Activated CD4-positive, CD25-positive, alpha-beta regulatory T cell treated with anti-CD3 and anti-CD28 coated beads, Interleukin-2, amount 50 U/mL, for 24 hours (primary cell): ENCODE measurements around the gene RTN4RL1.
A peak's percentile ranks its signal among the peaks of the same experiment; 100 is the strongest.

Experiments
- ATAC-seq, 2 donors: fragments of 150-1000 bp; cut with Tn5 transposase; one replicate each; pipeline ENCODE4 v1.10.0; 2021; ENCODE audit warnings: mild to moderate bottlenecking in 1 of 2, moderate library complexity in 1 of 2

RTN4RL1 gene

GRCh38 chr17:2058586-2059546 is 33.7 kb upstream of the RTN4RL1 start:
- ATAC-seq: no peak

- no peak for ATAC-seq
Measured at GRCh38 chr17:2057760-2058585, 32.8 kb upstream of the RTN4RL1 start.

- ATAC-seq: no peak
Measured at GRCh38 chr17:2057175-2057759, 32.1 kb upstream of the RTN4RL1 start.

- no peak for ATAC-seq
Measured at GRCh38 chr17:2056206-2057174, 31.4 kb upstream of the RTN4RL1 start.

GRCh38 chr17:2055292-2056205 is 30.4 kb upstream of the RTN4RL1 start:
- ATAC-seq: no peak

- ATAC-seq: peak; percentile 68 to 71
Measured at GRCh38 chr17:2054512-2055291, 29.6 kb upstream of the RTN4RL1 start, which contains the start of gene HIC1. Gene HIC1, plus strand, starts transcription at chr17:2055103. Its CDS starts 1,588 bp downstream, at chr17:2056691.

- no peak for ATAC-seq
Measured at GRCh38 chr17:2054262-2054511, 29.1 kb upstream of the RTN4RL1 start.

GRCh38 chr17:2053380-2054261 is 28.5 kb upstream of the RTN4RL1 start:
- peak; percentile 7 to 9 for ATAC-seq

- no peak for ATAC-seq
Measured at GRCh38 chr17:2051933-2052559, 26.9 kb upstream of the RTN4RL1 start.

- ATAC-seq: no peak
Measured at GRCh38 chr17:2051061-2051932, 26.2 kb upstream of the RTN4RL1 start.

- ATAC-seq: peak in 1 of 2 donors; percentile 12
Measured at GRCh38 chr17:2050300-2051060, 25.3 kb upstream of the RTN4RL1 start.

GRCh38 chr17:2049333-2050299 is 24.5 kb upstream of the RTN4RL1 start:
- ATAC-seq: peak; percentile 63 to 66

GRCh38 chr17:2048805-2049204 is 23.7 kb upstream of the RTN4RL1 start:
- no peak for ATAC-seq

- no peak for ATAC-seq
Measured at GRCh38 chr17:2047590-2047989, 22.5 kb upstream of the RTN4RL1 start.

- ATAC-seq: no peak
Measured at GRCh38 chr17:2044263-2044894, 19.2 kb upstream of the RTN4RL1 start.
